Ectodermal cell (in vitro differentiated cells): ENCODE measurements around the gene SDR39U1.

Experiments
- H3K27ac ChIP-seq: 2 replicates; pipeline ENCODE4 v1.7.0; 2013; ENCODE audit warnings: mild to moderate bottlenecking, low read depth, low read length; ENCODE audit not compliant: insufficient read depth, poor library complexity, severe bottlenecking
- H3K27me3 ChIP-seq: 2 replicates; pipeline ENCODE4 v1.7.0; 2013; ENCODE audit warnings: mild to moderate bottlenecking, low read length; ENCODE audit not compliant: insufficient read depth, control insufficient read depth, poor library complexity, severe bottlenecking
- H3K36me3 ChIP-seq: one replicate; pipeline ENCODE4 v1.7.0; 2013; ENCODE audit warnings: low read length; ENCODE audit not compliant: control insufficient read depth, insufficient read depth
- H3K4me1 ChIP-seq: one replicate; pipeline ENCODE4 v1.7.0; 2013; ENCODE audit warnings: low read length; ENCODE audit not compliant: control insufficient read depth, insufficient read depth
- H3K4me3 ChIP-seq: 2 replicates; pipeline ENCODE4 v1.7.0; 2013; ENCODE audit warnings: low read depth, low read length, control low read depth; ENCODE audit not compliant: insufficient read depth
- H3K9me3 ChIP-seq: 2 replicates; pipeline ENCODE4 v1.7.0; 2013; ENCODE audit warnings: mild to moderate bottlenecking, low read length, moderate library complexity; ENCODE audit not compliant: control insufficient read depth
- WGBS, 2 experiments: methylation state at CpG; one replicate each; pipeline ENCODE4 v1.1.7; 2013; ENCODE audit warnings: missing lambda C conversion rate in 2 of 2; 5-methylcytosine and 5-hydroxymethylcytosine counted together

Gene SDR39U1

DNA sequence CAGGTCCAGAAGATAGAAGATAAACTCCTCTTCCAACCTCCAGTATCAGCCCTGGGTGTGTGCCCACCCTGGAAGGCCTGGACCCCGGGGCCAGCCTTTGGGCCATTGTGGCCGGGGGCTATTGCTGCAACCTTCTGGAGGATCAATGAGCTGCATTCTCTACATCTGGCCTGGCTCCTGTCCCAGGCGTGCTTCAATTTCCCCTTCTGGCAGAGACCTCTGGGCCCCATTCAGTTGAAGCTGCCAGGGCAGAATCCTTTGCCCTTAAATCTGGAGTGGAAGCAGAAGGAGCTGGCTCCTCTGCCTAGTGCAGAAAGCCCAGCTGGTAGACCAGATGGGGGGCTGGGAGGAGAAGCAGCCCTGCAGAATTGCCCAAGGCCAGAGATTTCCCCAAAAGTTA lies 33.8 kb downstream of the SDR39U1 start:
- Histone ChIP-seq H3K4me3 (no peak overlapping the region), H3K36me3 (peaks cover 10% of the 10 kb centered on the region), H3K27ac (no peak overlapping the region), H3K9me3 (no peaks in the 10 kb centered on the region), H3K27me3 (no peaks in the 10 kb centered on the region), H3K4me1 (peaks cover 5% of the 10 kb centered on the region)
- 89 to 94% methylated on average over 3 of the region's 3 CpGs for WGBS, 2 experiments

GRCh38 chr14:24407608-24408325 lies 34.8 kb downstream of the SDR39U1 start:
- no peak overlapping the region for H3K4me3 ChIP-seq
- no peak overlapping the region for H3K27ac ChIP-seq
- no peaks in the 10 kb centered on the region for H3K9me3 ChIP-seq
- WGBS, 2 experiments = 95 to 96% methylated on average over 18 of the region's 18 CpGs
- H3K36me3 ChIP-seq = peaks cover 3% of the 10 kb centered on the region
- H3K27me3 ChIP-seq = no peaks in the 10 kb centered on the region
- peaks cover 11% of the 10 kb centered on the region for H3K4me1 ChIP-seq

- 93 to 94% methylated on average over 6 of the region's 6 CpGs for WGBS, 2 experiments
- no peak overlapping the region for H3K4me3 ChIP-seq
- H3K27me3 ChIP-seq = no peaks in the 10 kb centered on the region
- no peaks in the 10 kb centered on the region for H3K9me3 ChIP-seq
- H3K27ac ChIP-seq = no peak overlapping the region
- H3K36me3 ChIP-seq = peaks cover 3% of the 10 kb centered on the region
- peaks cover 11% of the 10 kb centered on the region for H3K4me1 ChIP-seq
These were observed 36.2 kb downstream of the SDR39U1 start for GRCh38 chr14:24406416-24406815.

GRCh38 chr14:24404814-24405213 lies 37.8 kb downstream of the SDR39U1 start:
- Histone ChIP-seq H3K36me3 (peaks cover 3% of the 10 kb centered on the region), H3K9me3 (no peaks in the 10 kb centered on the region), H3K27ac (no peak overlapping the region), H3K4me3 (no peak overlapping the region), H3K4me1 (peaks cover 19% of the 10 kb centered on the region), H3K27me3 (no peaks in the 10 kb centered on the region)
- WGBS, 2 experiments = 76 to 82% methylated on average over 4 of the region's 4 CpGs

GRCh38 chr14:24403294-24403998 lies 39.1 kb downstream of the SDR39U1 start:
- 90 to 91% methylated on average over 7 of the region's 7 CpGs for WGBS, 2 experiments
- Histone ChIP-seq H3K27ac (no peak overlapping the region), H3K4me3 (no peak overlapping the region)

DNA sequence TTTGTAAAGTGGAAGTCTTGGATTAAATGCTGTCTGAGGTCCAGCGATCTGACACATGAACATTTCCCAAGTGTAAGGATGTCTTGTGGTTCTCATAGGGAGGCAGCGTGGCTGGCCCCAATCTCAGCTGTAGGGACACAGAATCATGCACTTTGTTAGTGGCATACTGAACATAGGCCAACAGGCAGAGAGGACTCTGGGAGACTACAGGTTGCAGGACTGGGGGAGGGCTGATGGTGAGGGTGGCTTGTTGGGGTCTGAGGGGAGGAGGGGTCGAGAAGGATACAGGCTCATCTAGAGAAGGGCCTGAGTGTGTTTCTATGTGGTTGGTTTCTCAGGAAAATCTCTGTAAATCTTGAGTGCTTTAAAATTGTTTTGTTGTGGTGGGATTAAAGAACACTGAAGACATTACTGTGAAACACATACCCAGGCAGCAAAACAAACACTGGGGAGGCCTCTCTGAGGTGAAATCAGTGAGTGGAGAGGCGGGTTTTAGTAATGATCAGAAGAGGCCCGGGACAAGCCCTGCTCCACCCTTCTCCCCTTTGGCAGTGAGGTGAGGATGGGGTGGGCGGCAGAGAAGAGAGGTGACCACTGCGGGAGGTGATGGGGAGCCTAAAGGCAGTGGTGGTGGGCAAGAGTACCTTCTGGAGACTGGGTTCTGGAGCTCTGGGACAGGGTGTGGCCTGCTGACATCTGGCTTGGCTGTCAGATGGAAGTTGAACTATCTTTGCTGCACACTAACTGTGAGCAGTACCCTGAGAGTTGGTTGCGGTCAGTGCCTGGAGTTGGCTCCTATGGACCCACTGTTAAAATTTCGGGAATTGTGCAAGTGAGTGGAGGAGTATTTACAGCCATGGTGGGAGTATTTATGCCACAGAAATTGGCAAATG lies 40.5 kb downstream of the SDR39U1 start:
- no peaks in the 10 kb centered on the region for H3K27me3 ChIP-seq
- peaks cover 29% of the 10 kb centered on the region for H3K4me1 ChIP-seq
- WGBS, 2 experiments = 77 to 79% methylated on average over 9 of the region's 9 CpGs
- H3K4me3 ChIP-seq = no peak overlapping the region
- no peak overlapping the region for H3K27ac ChIP-seq
- no peaks in the 10 kb centered on the region for H3K36me3 ChIP-seq
- H3K9me3 ChIP-seq = no peaks in the 10 kb centered on the region

More at GRCh38 chr14:24403294-24403998, 39.1 kb downstream of the SDR39U1 start:
- Histone ChIP-seq H3K27me3 (no peaks in the 10 kb centered on the region), H3K4me1 (peaks cover 26% of the 10 kb centered on the region), H3K9me3 (no peaks in the 10 kb centered on the region), H3K36me3 (peaks cover 3% of the 10 kb centered on the region)

- Histone ChIP-seq H3K27me3 (no peaks in the 10 kb centered on the region), H3K36me3 (no peaks in the 10 kb centered on the region), H3K4me1 (peaks cover 29% of the 10 kb centered on the region), H3K4me3 (peak overlapping the region; percentile 65), H3K27ac (no peak overlapping the region), H3K9me3 (no peaks in the 10 kb centered on the region)
- WGBS, 2 experiments = 91 to 94% methylated on average over 4 of the region's 4 CpGs
These were observed 42.4 kb downstream of the SDR39U1 start for GRCh38 chr14:24399999-24400718.

DNA sequence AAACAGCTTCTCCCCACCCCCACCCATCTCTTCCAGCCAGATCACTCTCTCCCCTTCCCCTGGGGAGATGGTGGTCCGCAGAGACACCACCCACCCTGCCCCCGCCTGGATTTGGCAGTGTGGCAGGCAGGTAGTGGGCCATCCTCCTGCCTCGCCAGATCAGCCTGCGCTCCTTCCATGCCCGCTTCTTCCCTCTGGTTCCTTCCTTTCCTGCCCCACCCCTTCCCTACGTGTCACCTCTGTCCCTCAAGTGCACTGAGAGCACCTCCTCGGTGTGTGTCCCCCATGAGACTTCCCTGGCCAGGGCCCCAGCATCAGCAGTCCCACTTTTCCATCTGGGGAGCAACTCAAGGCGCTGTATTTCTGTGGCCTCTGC lies 43.1 kb downstream of the SDR39U1 start:
- Histone ChIP-seq H3K27ac (no peak overlapping the region), H3K4me1 (peaks cover 28% of the 10 kb centered on the region)
- WGBS, 2 experiments = 12 to 13% methylated on average over 8 of the region's 8 CpGs

DNA sequence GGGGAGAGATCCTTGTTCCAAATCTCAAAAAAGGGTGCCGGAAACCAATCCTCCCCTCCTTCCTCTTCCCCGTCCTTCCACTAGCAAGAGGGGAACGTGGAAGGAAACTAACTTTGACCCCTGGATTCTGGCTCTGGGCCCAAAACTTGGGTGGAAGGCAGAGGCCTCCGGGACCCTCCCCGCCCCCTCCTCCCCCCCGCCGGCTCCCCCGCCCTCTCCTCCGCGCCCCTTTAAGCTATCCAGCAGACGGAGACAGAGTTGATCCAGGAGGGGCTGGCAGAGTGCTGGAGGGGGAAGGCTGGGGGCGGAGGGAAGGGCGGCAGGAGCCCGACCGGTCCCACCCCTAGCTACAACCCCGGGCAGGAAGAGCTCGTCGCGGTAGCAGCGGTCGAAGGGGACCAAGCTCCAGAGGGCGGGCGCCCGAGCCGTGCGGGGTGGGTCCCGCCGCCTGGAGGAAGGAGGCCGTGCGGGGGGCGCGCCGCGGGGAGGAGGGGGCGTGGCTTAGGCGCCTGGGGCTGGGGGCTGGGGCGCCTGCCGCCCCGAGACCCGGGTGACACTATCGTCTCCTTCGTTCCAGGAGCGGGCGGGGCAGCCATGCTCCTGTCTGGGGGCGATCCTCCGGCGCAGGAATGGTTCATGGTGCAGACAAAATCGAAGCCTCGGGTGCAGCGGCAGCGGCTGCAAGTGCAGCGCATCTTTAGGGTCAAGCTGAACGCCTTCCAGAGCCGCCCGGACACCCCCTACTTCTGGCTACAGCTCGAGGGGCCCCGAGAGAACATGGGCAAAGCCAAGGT lies 43.7 kb downstream of the SDR39U1 start, which contains the start of gene NYNRIN:
Gene NYNRIN (plus strand): TSS at position 351 of the 794 bp plus-strand sequence. CDS start 244 bp downstream, at position 595.
- no peaks in the 10 kb centered on the region for H3K36me3 ChIP-seq
- no peaks in the 10 kb centered on the region for H3K27me3 ChIP-seq
- WGBS, 2 experiments = 0% methylated on average over 47 to 52 of the region's 57 CpGs
- peaks cover 25% of the 10 kb centered on the region for H3K4me1 ChIP-seq
- peak within 1 kb of the TSS; percentile 65 for H3K4me3 ChIP-seq
- no peak within 1 kb of the TSS for H3K27ac ChIP-seq
- H3K9me3 ChIP-seq = no peaks in the 10 kb centered on the region

More for the DNA sequence above, 43.1 kb downstream of the SDR39U1 start:
- H3K9me3 ChIP-seq = no peaks in the 10 kb centered on the region
- no peaks in the 10 kb centered on the region for H3K27me3 ChIP-seq
- H3K4me3 ChIP-seq = peak overlapping the region; percentile 65
- H3K36me3 ChIP-seq = no peaks in the 10 kb centered on the region
